Measurements from ENCODE around the gene COQ3. TPM values are rescaled to one million over a fixed set of nuclear protein-coding genes. Genes with fewer than 3 reads are reported as not detected.
"Not testable (repeated sequence)": the region's sequence is repeated elsewhere in the genome, so short reads cannot be mapped to it uniquely, and the experiment has no call there.

COQ3 gene
- total RNA-seq, 2 donors from 2014 or later: 0.95 to 2.0 TPM

GRCh38 chr6:99346595-99346994 lies 47.4 kb downstream of the COQ3 start:
- H3K36me3 ChIP-seq: no peaks in the 10 kb centered on the region

GRCh38 chr6:99345164-99345563 lies 48.8 kb downstream of the COQ3 start:
- ATAC-seq (ENCODE audit: insufficient number of reproducible peaks, low FRiP score, low read depth) (no peak), DNase-seq (ENCODE audit: low spot score) (no peak)
- Histone ChIP-seq H3K27me3 (replicated peaks; ENCODE audit: insufficient read depth) (no peaks in the 10 kb centered on the region), H3K9me3 (no peaks in the 10 kb centered on the region), H3K4me3 (no peak overlapping the region), H3K36me3 (no peaks in the 10 kb centered on the region), H3K27ac (no peak overlapping the region), H3K4me1 (ENCODE audit: control insufficient read depth in 1 of 2, low read depth in 2 of 2) (peaks cover 4 to 12% of the 10 kb centered on the region in 2 donors)
- TF ChIP-seq CTCF (IDR thresholded peaks at IDR 0.05): no peak

More at GRCh38 chr6:99346595-99346994, 47.4 kb downstream of the COQ3 start:
- H3K4me3 ChIP-seq: no peak overlapping the region
- no peaks in the 10 kb centered on the region for H3K9me3 ChIP-seq
- ATAC-seq (ENCODE audit: insufficient number of reproducible peaks, low FRiP score, low read depth) (no peak), DNase-seq (ENCODE audit: low spot score) (no peak)
- no peaks in the 10 kb centered on the region for H3K27me3 ChIP-seq (replicated peaks; ENCODE audit: insufficient read depth)
- no peak overlapping the region for H3K27ac ChIP-seq
- no peak for TF ChIP-seq CTCF (IDR thresholded peaks at IDR 0.05)
- H3K4me1 ChIP-seq (ENCODE audit: control insufficient read depth in 1 of 2, low read depth in 2 of 2): peaks cover 7 to 12% of the 10 kb centered on the region in 2 donors

DNA sequence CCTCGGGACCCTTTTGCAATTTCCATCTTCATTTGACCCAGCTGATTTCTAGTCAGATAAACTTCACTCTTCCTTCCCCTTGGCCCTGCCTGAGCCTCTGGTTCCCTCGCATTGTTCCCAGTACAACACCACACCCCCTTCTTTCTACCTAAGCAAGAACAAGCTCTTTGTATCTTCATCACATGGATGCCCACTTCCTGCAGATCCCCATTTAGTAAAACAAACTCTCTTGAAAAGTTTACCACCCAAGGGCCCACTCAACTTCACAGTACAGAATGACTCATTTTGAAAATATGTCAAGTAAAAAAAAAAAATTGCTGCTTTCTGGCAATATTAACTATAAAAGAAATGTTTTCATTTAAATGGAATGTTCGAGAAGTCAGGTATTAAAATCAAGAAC lies 49.7 kb downstream of the COQ3 start:
- H3K27ac ChIP-seq: no peak overlapping the region
- ATAC-seq (ENCODE audit: insufficient number of reproducible peaks, low FRiP score, low read depth): no peak

DNA sequence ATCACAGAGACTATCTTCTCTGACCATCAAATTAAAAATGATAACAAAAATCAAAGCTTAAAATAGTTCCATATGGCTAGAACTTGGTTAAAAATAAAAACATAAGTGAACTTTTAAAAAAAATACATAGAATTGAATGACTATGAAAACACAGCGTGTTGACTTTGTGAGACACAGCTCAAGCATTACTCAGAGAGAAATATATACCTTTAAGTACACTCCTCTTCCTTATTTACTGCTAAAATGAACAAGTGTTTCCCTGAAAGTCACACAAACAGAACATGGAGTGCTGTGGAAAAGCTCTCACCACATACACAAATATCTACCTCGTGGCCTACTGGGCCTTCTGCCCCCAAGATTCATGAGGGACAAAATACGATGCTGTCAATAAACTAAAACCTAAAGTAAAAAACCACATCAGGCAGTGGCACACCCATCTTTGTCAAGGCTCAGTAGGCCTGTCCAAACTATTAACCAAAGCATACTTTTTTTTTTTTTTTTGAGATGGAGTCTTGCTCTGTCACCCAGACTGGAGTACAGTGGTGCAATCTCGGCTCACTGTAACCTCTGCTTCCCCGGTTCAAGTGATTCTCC lies 52.0 kb downstream of the COQ3 start:
- no peak for DNase-seq (ENCODE audit: low spot score)
- Histone ChIP-seq H3K27ac (no peak overlapping the region), H3K4me3 (no peak overlapping the region), H3K36me3 (no peaks in the 10 kb centered on the region), H3K9me3 (no peaks in the 10 kb centered on the region), H3K27me3 (replicated peaks; ENCODE audit: insufficient read depth) (no peaks in the 10 kb centered on the region), H3K4me1 (ENCODE audit: control insufficient read depth in 1 of 2, low read depth in 2 of 2) (peaks cover 0 to 4% of the 10 kb centered on the region in 2 donors)
- TF ChIP-seq CTCF (IDR thresholded peaks at IDR 0.05): no peak
- ATAC-seq (ENCODE audit: insufficient number of reproducible peaks, low FRiP score, low read depth): no peak

More for the DNA sequence above, 49.7 kb downstream of the COQ3 start:
- Histone ChIP-seq H3K9me3 (no peaks in the 10 kb centered on the region), H3K27me3 (replicated peaks; ENCODE audit: insufficient read depth) (no peaks in the 10 kb centered on the region), H3K36me3 (no peaks in the 10 kb centered on the region), H3K4me1 (ENCODE audit: control insufficient read depth in 1 of 2, low read depth in 2 of 2) (peaks cover 0 to 12% of the 10 kb centered on the region in 2 donors), H3K4me3 (no peak overlapping the region)
- no peak for TF ChIP-seq CTCF (IDR thresholded peaks at IDR 0.05)
- no peak for DNase-seq (ENCODE audit: low spot score)

DNA sequence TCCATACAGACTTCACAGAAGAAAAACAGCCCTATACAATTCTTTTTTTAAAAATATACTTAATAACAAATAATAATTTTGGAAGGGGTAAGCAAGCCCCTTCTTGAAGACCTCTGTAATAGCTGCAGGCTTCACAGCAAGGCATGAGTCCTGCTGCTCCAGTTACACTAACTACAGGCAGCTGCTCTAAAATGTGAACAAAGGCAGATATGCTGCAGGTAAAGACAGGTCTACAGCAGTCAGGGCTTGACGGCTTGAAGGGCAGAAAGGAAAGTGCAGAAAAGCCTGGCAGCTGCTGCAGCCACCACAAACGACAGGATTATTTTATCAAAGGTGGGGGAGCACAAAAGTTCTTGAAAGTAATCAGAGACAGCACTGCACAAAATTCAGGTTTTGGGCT lies 55.8 kb downstream of the COQ3 start:
- no peaks in the 10 kb centered on the region for H3K36me3 ChIP-seq
- H3K27me3 ChIP-seq (replicated peaks; ENCODE audit: insufficient read depth): no peaks in the 10 kb centered on the region
- no peak overlapping the region for H3K4me3 ChIP-seq
- no peak for TF ChIP-seq CTCF (IDR thresholded peaks at IDR 0.05)
- no peak for ATAC-seq (ENCODE audit: insufficient number of reproducible peaks, low FRiP score, low read depth)
- no peaks in the 10 kb centered on the region for H3K9me3 ChIP-seq
- no peak overlapping the region for H3K27ac ChIP-seq
- no peak for DNase-seq (ENCODE audit: low spot score)
- no peaks in the 10 kb centered on the region for H3K4me1 ChIP-seq (ENCODE audit: control insufficient read depth in 1 of 2, low read depth in 2 of 2)

DNA sequence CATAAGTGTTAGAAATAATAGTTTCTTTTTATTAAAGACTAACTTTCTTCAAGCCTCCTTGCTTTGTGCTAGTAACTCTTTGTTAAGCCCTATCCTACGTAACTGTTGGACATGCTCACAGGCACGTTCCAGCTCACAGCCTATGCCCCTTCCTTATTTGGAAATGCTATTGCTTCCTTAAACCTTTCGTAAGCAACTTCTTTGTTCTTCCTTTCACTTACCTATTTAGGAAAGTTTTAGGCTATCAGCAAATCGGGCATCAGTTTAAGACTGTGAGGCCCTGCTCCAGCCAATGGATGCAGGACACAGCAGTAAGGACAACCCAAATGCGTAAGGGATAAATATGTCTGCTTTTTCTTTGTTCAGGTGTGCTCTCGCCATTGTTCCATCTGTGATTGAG lies 58.7 kb downstream of the COQ3 start:
- not testable (repeated sequence) for H3K9me3 ChIP-seq; ATAC-seq (ENCODE audit: insufficient number of reproducible peaks, low FRiP score, low read depth); H3K36me3 ChIP-seq; DNase-seq (ENCODE audit: low spot score); H3K27me3 ChIP-seq (replicated peaks; ENCODE audit: insufficient read depth); H3K4me1 ChIP-seq (ENCODE audit: control insufficient read depth in 1 of 2, low read depth in 2 of 2); H3K4me3 ChIP-seq; H3K27ac ChIP-seq
